Measurements from ENCODE around the gene GRM7. TPM values are rescaled to one million over a fixed set of nuclear protein-coding genes. Genes with fewer than 3 reads are reported as not detected.

The GRM7 gene
- total RNA-seq, 2 experiments from 2014 or later, result not detected

GRCh38 chr3:7254251-7254650 lies 393.3 kb downstream of the GRM7 start:
- Mint-ChIP-seq H3K36me3 (ENCODE audit: low read depth) (no peaks in the 10 kb centered on the region), H3K4me3 (no peak overlapping the region), H3K4me1 (ENCODE audit: low read depth) (no peaks in the 10 kb centered on the region), H3K27ac (no peak overlapping the region), H3K9me3 (peaks cover 10% of the 10 kb centered on the region), H3K27me3 (no peaks in the 10 kb centered on the region)
- DNase-seq, result no peak
- POLR2A ChIA-PET, result no interaction called here
- no peak for ATAC-seq
- no peak for TF ChIP-seq CTCF (IDR thresholded peaks at IDR 0.05)
- CTCF ChIA-PET, result no interaction called here
- intact Hi-C loops (cut with micrococcal nuclease), result no loop called here

- peaks cover 10% of the 10 kb centered on the region for H3K9me3 Mint-ChIP-seq
- no peak for TF ChIP-seq CTCF (IDR thresholded peaks at IDR 0.05)
- ATAC-seq, result no peak
- H3K27me3 Mint-ChIP-seq, result no peaks in the 10 kb centered on the region
- H3K4me1 Mint-ChIP-seq (ENCODE audit: low read depth), result no peaks in the 10 kb centered on the region
- no peaks in the 10 kb centered on the region for H3K36me3 Mint-ChIP-seq (ENCODE audit: low read depth)
- ChIA-PET POLR2A (no interaction called here), CTCF (no interaction called here)
- H3K27ac Mint-ChIP-seq, result no peak overlapping the region
- intact Hi-C loops (cut with micrococcal nuclease), result no loop called here
- no peak for DNase-seq
- H3K4me3 Mint-ChIP-seq, result no peak overlapping the region
Measured at GRCh38 chr3:7260975-7261374, 400.1 kb downstream of the GRM7 start.

GRCh38 chr3:7263347-7264195 lies 402.7 kb downstream of the GRM7 start:
- no peaks in the 10 kb centered on the region for H3K36me3 Mint-ChIP-seq (ENCODE audit: low read depth)
- ChIA-PET CTCF (no interaction called here), POLR2A (no interaction called here)
- no peaks in the 10 kb centered on the region for H3K27me3 Mint-ChIP-seq
- ATAC-seq (no peak), DNase-seq (no peak)
- H3K9me3 Mint-ChIP-seq, result no peaks in the 10 kb centered on the region
- no peak for TF ChIP-seq CTCF (IDR thresholded peaks at IDR 0.05)
- H3K27ac Mint-ChIP-seq, result no peak overlapping the region
- intact Hi-C loops (cut with micrococcal nuclease), result no loop called here
- no peaks in the 10 kb centered on the region for H3K4me1 Mint-ChIP-seq (ENCODE audit: low read depth)
- H3K4me3 Mint-ChIP-seq, result no peak overlapping the region

GRCh38 chr3:7264196-7264526 lies 403.2 kb downstream of the GRM7 start:
- ChIA-PET CTCF (no interaction called here), POLR2A (no interaction called here)
- DNase-seq (no peak), ATAC-seq (no peak)
- H3K4me3 Mint-ChIP-seq, result no peak overlapping the region
- no peaks in the 10 kb centered on the region for H3K4me1 Mint-ChIP-seq (ENCODE audit: low read depth)
- TF ChIP-seq CTCF (IDR thresholded peaks at IDR 0.05), result no peak
- no peaks in the 10 kb centered on the region for H3K36me3 Mint-ChIP-seq (ENCODE audit: low read depth)
- no peak overlapping the region for H3K27ac Mint-ChIP-seq
- no peaks in the 10 kb centered on the region for H3K9me3 Mint-ChIP-seq
- intact Hi-C loops (cut with micrococcal nuclease), result no loop called here
- H3K27me3 Mint-ChIP-seq, result no peaks in the 10 kb centered on the region

GRCh38 chr3:7265736-7266135 lies 404.8 kb downstream of the GRM7 start:
- H3K4me1 Mint-ChIP-seq (ENCODE audit: low read depth), result no peaks in the 10 kb centered on the region
- intact Hi-C loops (cut with micrococcal nuclease), result no loop called here
- DNase-seq (no peak), ATAC-seq (no peak)
- ChIA-PET CTCF (no interaction called here), POLR2A (no interaction called here)
- H3K36me3 Mint-ChIP-seq (ENCODE audit: low read depth), result no peaks in the 10 kb centered on the region
- no peak overlapping the region for H3K27ac Mint-ChIP-seq
- H3K9me3 Mint-ChIP-seq, result no peaks in the 10 kb centered on the region
- no peaks in the 10 kb centered on the region for H3K27me3 Mint-ChIP-seq
- TF ChIP-seq CTCF (IDR thresholded peaks at IDR 0.05), result no peak
- no peak overlapping the region for H3K4me3 Mint-ChIP-seq
